ENCODE results near the gene PRM1. TPM values are rescaled to one million over a fixed set of nuclear protein-coding genes. Genes with fewer than 3 reads are reported as not detected.

Gene PRM1
- total RNA-seq, 1 donor from 2014 or later: not detected

DNA sequence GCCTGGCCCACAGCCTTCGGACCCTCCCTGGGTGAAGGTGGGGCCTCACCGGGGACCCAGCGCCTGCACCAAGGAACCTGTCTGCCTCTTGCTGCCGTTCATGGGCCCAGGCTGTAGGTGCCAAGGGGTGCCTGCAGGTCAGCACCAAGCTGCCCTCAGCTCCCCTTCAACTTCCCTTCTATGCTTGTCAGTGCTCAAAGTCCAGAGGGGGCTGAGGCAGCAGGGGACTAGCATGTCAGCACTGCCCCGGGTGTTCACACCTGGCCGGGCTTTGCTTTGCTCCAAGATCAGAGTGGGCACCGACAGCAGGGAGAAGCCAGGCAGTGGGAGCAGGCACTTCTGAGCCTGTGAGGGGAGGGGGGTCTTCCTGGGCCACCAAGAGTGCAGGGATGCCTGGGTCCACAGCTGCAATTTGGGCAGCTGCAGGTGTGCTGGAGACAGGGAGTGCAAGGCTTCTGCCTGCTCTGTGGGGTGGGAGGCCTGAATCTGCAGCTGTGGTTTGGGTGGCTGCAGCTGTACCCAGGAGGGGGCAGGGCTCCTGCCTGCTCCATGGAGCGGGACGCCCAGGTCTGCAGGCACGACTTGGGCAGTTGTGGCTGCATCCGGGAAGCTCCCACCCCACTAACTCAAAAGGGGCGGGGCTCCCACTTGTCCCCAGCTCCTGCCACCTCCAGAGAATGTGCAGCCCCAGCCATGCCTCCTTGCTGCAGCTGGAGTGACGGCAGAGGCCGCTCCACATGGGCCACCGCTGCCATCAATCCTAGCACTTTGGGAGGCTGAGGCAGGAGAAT is 27.6 kb upstream of the PRM1 start:
- no peaks in the 10 kb centered on the region for H3K36me3 ChIP-seq (ENCODE audit: insufficient read depth, low read length)
- H3K4me3 ChIP-seq (ENCODE audit: insufficient read depth, low read depth, low read length): no peak overlapping the region
- H3K9ac ChIP-seq (ENCODE audit: low read length): no peak overlapping the region
- H3K4me1 Mint-ChIP-seq (ENCODE audit: low read depth, unreplicated experiment): peaks cover 22% of the 10 kb centered on the region
- no peaks in the 10 kb centered on the region for H3K79me2 ChIP-seq (ENCODE audit: insufficient read depth, low read length)
- no peaks in the 10 kb centered on the region for H3K27me3 ChIP-seq (ENCODE audit: insufficient read depth, low read length)
- H3K4me2 ChIP-seq (ENCODE audit: low read length): no peak overlapping the region
- no peaks in the 10 kb centered on the region for H3K9me3 ChIP-seq (ENCODE audit: insufficient read depth, low read depth, low read length)
- H3K4me3 Mint-ChIP-seq (ENCODE audit: unreplicated experiment): no peak overlapping the region
- H3K27ac Mint-ChIP-seq (ENCODE audit: unreplicated experiment): no peak overlapping the region
- no peaks in the 10 kb centered on the region for H4K20me1 ChIP-seq (ENCODE audit: insufficient read depth, low read length)
- H3K36me3 Mint-ChIP-seq (ENCODE audit: low read depth, unreplicated experiment): no peaks in the 10 kb centered on the region
- TF ChIP-seq EZH2 (IDR thresholded peaks at IDR 0.05; ENCODE audit: insufficient read depth, low read length): no peak
- TF ChIP-seq, protein P1, sequence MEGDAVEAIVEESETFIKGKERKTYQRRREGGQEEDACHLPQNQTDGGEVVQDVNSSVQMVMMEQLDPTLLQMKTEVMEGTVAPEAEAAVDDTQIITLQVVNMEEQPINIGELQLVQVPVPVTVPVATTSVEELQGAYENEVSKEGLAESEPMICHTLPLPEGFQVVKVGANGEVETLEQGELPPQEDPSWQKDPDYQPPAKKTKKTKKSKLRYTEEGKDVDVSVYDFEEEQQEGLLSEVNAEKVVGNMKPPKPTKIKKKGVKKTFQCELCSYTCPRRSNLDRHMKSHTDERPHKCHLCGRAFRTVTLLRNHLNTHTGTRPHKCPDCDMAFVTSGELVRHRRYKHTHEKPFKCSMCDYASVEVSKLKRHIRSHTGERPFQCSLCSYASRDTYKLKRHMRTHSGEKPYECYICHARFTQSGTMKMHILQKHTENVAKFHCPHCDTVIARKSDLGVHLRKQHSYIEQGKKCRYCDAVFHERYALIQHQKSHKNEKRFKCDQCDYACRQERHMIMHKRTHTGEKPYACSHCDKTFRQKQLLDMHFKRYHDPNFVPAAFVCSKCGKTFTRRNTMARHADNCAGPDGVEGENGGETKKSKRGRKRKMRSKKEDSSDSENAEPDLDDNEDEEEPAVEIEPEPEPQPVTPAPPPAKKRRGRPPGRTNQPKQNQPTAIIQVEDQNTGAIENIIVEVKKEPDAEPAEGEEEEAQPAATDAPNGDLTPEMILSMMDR (IDR thresholded peaks at IDR 0.05; ENCODE audit: insufficient read depth, low read depth, low read length): no peak
- DNase-seq (ENCODE audit: low read depth): no peak
- no peak overlapping the region for H3K27ac ChIP-seq (ENCODE audit: low read depth, low read length)
- no peaks in the 10 kb centered on the region for H3K9me3 Mint-ChIP-seq (ENCODE audit: unreplicated experiment)
- H3K27me3 Mint-ChIP-seq (ENCODE audit: low read depth, unreplicated experiment): no peaks in the 10 kb centered on the region
- peaks cover 24% of the 10 kb centered on the region for H3K4me1 ChIP-seq (ENCODE audit: insufficient read depth, low read length)
- H2AFZ ChIP-seq (ENCODE audit: low read depth, low read length): no peak overlapping the region
- no peak for FAIRE-seq

DNA sequence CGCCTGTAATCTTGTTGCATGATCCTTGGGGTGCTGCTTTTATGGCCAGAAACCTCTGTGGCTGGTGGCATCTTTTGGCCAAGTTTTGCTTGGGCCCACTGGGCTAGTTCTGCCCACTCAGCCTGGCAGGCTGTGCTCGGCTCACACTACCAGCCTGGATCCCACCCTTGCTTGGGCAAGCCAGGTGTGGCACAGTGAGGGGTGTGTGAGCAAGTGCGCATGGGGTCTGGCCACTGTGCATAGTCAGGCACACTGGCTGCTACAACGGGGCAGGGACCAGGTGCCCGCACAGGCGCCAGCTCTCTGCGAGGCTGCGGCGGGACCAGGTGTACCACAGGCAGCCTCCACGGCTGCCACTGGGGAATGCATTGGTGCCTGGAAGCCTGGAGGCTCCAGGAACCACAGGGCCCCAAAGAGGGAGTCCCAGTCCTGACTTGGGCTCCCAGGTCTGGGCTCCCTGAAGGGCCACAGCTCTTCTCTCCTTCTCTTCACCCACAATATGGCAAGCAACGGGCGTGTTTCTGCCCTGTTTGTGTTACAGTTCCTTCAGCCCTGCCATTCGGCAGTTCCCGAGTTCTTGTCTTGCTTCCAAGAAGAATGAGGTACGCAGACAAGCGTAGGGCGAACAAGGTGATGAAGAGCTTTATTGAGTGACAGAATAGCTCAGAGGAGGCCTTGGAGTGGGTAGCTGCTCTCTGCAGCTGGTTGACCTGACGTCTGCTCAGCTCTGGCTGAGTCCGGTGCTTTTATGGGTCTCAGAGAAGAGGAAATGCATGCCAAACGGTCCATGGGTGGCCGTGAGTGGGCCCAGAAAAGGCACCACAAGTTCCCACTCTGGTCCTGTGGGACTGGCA is 26.7 kb upstream of the PRM1 start:
- Histone ChIP-seq H3K9me3 (ENCODE audit: insufficient read depth, low read depth, low read length) (no peaks in the 10 kb centered on the region), H3K79me2 (ENCODE audit: insufficient read depth, low read length) (no peaks in the 10 kb centered on the region), H3K4me3 (ENCODE audit: insufficient read depth, low read depth, low read length) (no peak overlapping the region), H3K27me3 (ENCODE audit: insufficient read depth, low read length) (no peaks in the 10 kb centered on the region), H3K36me3 (ENCODE audit: insufficient read depth, low read length) (no peaks in the 10 kb centered on the region), H2AFZ (ENCODE audit: low read depth, low read length) (no peak overlapping the region), H3K27ac (ENCODE audit: low read depth, low read length) (no peak overlapping the region), H3K4me2 (ENCODE audit: low read length) (no peak overlapping the region), H3K9ac (ENCODE audit: low read length) (no peak overlapping the region), H3K4me1 (ENCODE audit: insufficient read depth, low read length) (peaks cover 16% of the 10 kb centered on the region), H4K20me1 (ENCODE audit: insufficient read depth, low read length) (no peaks in the 10 kb centered on the region)
- TF ChIP-seq, protein P1 (IDR thresholded peaks at IDR 0.05; ENCODE audit: insufficient read depth, low read depth, low read length): no peak
- TF ChIP-seq EZH2 (IDR thresholded peaks at IDR 0.05; ENCODE audit: insufficient read depth, low read length): no peak
- H3K27me3 Mint-ChIP-seq (ENCODE audit: low read depth, unreplicated experiment): no peaks in the 10 kb centered on the region
- H3K9me3 Mint-ChIP-seq (ENCODE audit: unreplicated experiment): no peaks in the 10 kb centered on the region
- FAIRE-seq: no peak
- H3K27ac Mint-ChIP-seq (ENCODE audit: unreplicated experiment): no peak overlapping the region
- no peak for DNase-seq (ENCODE audit: low read depth)
- no peaks in the 10 kb centered on the region for H3K36me3 Mint-ChIP-seq (ENCODE audit: low read depth, unreplicated experiment)
- peaks cover 18% of the 10 kb centered on the region for H3K4me1 Mint-ChIP-seq (ENCODE audit: low read depth, unreplicated experiment)
- H3K4me3 Mint-ChIP-seq (ENCODE audit: unreplicated experiment): no peak overlapping the region

Measured in astrocyte (in vitro differentiated cells and primary cell).